NCI-H82 treated with DMSO at 0.1 percent for 48 hours (cell line): ENCODE measurements around the gene LAT.

Source experiments
- DNase-seq: peaks from one replicate; lab custom pipeline; 2025; ENCODE audit not compliant: unreplicated experiment; lab: John Stamatoyannopoulos, UW

Gene LAT

DNA sequence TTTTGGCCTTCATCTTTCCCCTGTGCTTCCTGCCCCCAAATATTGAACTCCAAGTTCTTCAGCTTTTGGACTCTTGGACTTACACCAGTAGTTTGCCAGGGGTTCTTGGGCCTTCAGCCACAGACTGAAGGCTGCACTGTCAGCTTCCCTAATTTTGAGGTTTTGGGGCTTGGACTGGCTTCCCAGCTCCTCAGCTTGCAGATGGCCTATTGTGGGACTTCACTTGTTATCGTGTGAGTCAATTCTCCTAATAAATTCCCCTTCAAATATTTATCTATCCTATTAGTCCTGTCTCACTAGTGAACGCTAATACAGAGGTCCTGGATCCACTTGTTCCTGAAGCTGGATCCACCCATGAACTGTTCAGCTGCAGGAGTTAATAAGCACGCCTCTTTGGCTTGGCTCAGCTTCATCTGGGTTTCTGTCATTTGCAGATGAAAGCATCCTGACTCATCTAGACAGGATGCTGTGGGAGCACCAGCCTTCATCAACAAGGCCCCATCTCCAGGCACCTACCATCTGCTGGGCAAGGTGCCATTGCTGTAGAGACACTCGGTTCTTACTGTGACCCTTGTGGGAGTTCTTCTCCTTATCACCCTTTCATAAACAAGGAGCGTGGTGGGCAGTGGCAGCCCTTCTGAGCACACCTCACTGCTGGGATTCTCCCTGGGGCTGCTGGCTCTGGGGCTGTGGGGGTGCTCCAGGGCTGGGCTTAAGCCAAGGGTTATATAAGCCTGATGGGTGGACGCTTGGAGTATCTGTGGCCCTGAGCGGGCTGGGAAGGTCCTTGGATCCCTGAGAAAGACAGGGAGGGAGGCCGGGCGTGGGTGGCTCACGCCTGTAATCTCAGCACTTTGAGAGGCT lies 23.1 kb downstream of the LAT start:
- DNase-seq = no peak

- no peak for DNase-seq
These were observed 24.4 kb downstream of the LAT start for GRCh38 chr16:29009050-29009837.

DNA sequence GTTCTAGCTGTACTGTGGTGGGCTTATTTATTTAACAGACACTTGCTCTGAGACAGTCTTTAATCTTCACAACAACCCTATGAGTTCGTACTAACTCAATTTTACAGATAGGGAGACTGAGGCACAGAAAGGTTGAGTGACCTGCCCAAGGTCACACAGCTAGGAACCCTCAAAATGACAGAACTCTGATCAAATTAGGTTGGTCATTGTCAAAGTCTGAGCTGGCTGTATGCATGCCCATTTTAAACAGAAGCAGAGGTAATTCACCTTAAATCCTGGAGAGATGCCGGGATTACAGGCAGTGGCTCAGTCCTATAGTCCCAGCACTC lies 24.9 kb downstream of the LAT start:
- no peak for DNase-seq

DNA sequence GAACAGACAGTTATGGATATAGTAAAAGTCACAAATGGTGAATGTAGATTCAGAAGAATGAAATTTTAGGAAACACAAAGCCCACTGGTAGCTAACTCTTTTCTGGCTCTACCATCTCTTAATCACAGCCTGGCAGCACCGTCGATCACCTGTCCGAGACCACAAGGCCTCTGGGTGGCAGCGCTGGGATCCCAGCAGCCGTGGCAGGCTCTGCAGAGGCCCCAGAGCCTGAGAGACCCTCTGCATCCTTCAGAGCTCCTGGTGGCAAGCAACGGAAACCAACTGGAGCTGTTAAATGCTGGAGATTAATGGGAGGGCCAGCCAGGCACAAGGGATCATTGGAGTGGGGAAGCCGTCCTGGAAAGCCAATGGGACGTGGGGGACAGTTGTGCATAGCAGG lies 26.3 kb downstream of the LAT start:
- DNase-seq = no peak

GRCh38 chr16:29011851-29012250 lies 27.0 kb downstream of the LAT start:
- DNase-seq = no peak

DNA sequence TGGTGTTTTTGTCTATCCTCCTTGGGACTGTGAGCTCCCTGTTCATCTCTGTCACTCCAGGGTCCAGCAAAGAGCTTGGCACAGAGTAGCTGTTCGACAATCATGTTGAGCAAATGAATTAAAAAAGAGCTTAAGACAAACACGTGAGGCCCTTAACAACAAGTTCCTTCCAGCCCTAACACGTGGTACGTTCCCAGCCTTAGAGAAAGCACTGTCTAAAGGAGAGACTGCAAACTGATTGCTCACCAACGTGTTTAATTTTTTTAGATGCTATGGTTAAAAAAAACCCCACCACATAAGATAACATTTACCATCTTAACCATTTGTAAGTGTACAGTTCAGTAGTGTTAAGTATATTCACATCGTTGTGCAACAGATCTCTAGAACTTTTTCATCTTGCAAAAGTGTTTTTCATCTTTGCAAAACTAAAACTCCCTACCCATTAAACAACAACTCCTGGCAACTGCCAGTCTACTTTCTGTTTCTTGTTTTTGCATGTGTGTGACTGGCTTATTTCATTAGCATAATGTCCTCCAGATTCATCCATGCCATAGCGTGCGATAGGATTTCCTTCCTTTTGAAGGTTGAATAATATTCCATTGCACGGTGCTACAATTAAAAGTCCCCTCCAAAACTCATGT lies 28.2 kb downstream of the LAT start:
- no peak for DNase-seq

DNA sequence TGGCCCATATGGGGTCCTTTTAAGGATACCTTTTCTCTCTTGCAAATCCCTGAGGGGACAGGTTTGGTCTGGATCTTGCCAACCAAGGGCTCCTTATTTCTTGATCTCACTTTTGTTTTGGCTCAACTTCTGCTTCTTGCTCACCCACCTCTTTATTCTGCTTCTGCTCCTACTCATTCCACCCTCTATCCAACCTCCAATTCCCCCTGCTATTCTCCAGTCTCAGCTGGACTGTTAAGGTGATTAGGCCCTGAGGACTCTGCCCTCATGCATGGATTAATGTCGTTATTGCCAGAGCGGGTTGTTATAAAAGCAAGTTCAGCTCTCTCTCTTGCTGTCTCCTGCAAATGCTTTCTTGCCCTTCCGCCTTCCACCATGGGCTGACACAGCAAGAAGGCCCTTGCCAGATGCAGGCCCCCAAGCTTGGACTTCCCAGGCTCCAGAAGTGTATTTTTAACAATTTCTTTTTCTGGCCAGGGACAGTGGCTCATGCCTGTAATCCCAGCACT lies 29.8 kb downstream of the LAT start:
- no peak for DNase-seq

DNA sequence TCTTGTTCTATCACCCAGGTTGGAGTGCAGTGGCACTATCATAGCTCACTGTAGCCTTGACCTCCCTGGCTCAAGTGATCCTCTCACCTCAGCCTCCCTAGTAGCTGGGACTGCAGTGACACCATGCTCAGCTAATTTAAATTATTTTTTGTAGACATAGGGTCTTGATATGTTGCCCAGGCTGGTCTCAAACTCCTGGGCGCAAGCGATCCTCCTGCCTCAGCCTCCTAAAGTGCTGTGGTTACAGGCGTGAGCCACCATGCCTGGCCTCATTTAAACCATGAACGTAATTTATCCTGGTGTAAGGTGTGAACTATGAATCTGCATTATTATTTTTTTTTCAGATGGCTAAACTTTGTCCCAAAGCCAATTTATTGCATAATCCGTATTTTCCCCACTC lies 37.3 kb downstream of the LAT start:
- DNase-seq = no peak

DNA sequence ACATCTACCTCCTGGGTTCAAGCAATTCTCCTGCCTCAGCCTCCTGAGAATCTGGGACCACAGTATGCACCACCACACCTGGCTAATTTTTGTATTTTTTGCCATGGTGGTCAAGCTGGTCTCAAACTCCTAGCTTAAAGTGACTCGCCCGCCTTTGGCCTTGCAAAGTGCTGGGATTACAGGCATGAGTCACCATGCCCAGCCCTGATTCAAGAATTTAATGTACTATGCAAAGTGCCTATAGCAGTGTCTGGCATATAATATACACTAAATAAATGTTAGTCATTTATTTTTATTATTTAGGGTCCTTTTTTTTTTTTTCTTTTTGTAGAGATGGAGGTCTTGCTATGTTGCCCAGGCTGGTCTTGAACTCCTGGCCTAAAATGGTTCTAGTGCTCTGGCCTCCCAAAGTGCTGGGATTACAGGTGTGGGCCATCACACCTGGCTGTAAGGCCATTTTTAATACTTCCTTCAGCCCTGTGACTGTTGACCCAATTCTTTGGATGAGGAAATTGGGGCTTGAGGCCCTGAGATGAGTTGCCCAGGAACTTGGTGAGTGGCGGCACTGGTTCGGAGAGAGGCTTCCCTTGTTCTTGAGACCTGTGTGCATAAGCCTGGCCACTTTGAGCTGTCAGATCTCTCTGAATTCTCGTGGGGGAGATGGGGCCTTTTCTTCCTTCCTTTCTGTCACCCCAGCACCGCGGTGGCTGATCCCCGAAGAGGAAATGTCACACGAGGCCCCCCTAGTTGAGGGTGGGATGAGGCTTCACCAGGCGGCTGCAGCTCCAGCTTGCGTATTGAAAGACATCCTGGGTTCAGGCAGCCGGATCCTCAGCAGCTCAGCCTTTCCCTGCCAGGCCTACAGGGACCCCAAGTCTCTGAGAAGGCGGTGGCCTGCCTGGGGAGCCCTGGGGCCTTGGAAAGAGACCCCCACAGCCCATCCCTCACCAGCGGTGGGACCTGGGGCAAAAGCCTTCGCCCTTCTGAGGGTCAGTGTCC lies 38.7 kb downstream of the LAT start:
- no peak for DNase-seq

DNA sequence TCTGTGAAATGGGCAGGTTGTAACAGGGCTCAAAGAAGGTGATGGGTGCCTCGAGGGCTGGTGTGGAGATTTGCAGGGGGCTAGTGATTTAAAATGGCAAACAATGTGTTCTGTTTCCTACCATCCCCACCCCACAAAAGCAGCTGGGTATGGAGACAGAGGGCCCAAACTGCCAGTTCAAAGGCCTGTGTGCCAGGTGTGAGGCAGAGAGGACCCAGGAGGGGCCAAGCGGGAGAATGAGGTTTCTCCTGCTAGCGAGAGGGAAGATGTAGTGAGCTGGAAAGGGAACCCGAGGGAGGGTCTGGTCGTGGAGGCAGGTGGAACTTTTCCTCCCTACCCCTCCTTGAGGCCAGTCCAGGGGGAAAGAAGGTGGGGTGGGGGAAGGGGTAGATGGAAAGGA lies 39.4 kb downstream of the LAT start:
- no peak for DNase-seq

DNA sequence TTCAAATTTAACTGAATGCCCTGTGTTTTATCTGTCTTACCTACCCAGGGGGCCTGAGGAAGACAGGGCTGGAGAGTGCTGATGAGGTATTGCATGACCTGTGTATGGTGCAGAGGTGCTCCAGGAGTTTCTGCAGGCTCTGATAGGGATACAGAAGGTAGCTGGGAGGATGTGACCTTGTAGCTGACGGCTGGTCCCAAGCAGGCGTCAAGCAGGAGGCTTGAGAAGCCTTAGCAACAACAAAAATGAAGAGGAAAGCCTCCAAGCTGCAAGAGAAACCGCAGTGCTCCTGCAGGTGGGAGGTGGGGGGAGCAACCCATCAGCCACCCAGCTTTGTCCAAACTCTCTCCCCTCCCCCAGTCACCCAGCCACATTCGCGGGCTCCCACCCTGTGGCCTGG lies 40.4 kb downstream of the LAT start:
- DNase-seq = no peak

GRCh38 chr16:29025735-29026134 lies 40.9 kb downstream of the LAT start:
- no peak for DNase-seq

- no peak for DNase-seq
These were observed 43.8 kb downstream of the LAT start for GRCh38 chr16:29028457-29029167.

DNA sequence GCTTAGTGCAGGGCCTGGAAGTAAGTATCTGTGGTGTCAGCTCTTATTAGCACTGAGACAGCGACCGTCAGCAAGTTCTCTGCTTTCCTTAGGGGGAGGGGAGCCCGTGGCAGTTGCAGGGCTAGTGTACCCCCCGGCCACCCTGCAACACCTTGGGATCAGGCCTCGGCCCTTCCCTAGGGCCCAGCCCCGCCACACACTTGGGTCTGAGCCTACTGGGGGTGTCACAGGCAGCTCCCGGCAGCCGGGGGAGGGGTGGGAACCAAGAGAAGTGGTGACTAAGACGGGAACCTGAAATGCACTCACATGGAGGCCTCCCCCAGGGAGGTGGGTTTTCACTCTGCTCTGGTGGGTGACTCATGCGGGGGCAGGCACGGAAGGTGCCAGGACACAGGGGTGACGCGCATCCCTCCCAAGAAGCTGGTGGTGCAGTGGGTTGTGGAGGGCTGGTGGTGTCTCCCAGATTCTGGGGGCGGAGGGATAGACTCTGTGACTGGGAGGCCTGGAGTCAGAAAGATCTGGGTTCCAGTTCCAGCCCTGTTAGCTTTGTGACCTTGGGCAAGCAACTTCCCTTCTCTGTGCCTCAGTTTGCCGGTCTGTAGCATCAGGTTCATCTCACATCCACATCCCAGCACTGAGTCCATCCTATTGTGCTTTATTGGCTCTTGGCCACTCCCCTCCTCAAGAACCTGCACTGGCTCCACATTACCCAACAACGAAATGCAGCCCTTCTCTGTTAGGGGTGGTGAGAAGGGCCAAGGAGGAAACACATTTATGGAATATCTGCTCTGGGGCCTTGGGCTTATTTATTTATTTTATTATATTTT lies 44.5 kb downstream of the LAT start:
- DNase-seq = no peak

DNA sequence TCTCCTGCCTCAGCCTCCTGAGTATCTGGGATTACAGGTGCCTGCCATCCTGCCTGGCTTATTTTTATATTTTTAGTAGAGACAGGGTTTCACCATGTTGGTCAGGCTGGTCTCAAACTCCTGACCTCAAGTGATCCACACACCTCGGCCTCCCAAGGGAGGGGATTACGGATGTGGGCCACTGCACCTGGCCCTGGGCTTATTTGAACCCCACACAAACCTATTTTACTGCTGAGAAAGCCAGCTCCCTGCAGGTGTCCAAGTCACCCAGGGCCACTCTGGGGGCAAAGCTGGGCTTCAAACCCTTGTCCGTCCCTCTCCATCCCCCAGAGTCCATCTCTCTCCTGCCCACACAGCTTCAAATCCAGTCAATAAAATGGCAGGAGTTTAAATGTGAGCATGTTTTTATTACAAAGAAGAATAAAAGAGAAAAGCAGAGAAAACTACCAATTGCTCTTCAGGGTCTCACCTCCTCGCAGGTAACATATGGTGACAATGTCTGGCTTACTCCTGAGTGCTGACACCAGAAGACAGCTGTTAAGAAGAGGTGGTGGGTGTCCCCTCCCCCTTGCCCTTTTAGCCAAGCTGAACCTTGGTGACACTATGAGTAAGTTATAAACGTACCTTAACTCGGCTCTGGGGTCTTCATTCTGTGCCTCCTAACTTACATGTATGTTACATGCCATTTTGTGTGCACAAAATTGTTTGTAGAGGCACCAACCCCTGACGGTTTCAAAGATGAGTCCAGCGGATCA lies 45.4 kb downstream of the LAT start:
- DNase-seq = no peak
